Effector memory CD8-positive, alpha-beta T cell (primary cell): ENCODE measurements around the gene SPRR2A.
"Not testable (repeated sequence)": the region's sequence is repeated elsewhere in the genome, so short reads cannot be mapped to it uniquely, and the experiment has no call there.

Experiments used
- ATAC-seq: fragments of 150-1000 bp; cut with Tn5 transposase; replicated peaks from 2 replicates; pipeline ENCODE4 v1.10.0; 2021; ENCODE audit warnings: mild to moderate bottlenecking, moderate library complexity
- DNase-seq, 3 experiments: peaks; one replicate each; pipeline ENCODE4 v3.0.0; 2021
- H3K27ac Mint-ChIP-seq, 2 donors: one replicate each; pipeline ENCODE4 v1.8.0; 2022; ENCODE audit warnings: mild to moderate bottlenecking in 2 of 2, mixed read lengths in 2 of 2, moderate library complexity in 2 of 2
- H3K27me3 Mint-ChIP-seq, 2 donors: one replicate each; pipeline ENCODE4 v1.8.0; 2022; ENCODE audit warnings: mixed read lengths in 2 of 2
- H3K36me3 Mint-ChIP-seq: one replicate; pipeline ENCODE4 v1.8.0; 2022; ENCODE audit warnings: mild to moderate bottlenecking, moderate library complexity, mixed read lengths; ENCODE audit not compliant: insufficient read depth
- H3K4me1 Mint-ChIP-seq, 2 donors: one replicate each; pipeline ENCODE4 v1.8.0; 2022; ENCODE audit warnings: low read depth in 2 of 2, mixed read lengths in 2 of 2
- H3K4me3 Mint-ChIP-seq, 2 donors: one replicate each; pipeline ENCODE4 v1.8.0; 2022; ENCODE audit warnings: mild to moderate bottlenecking in 2 of 2, mixed read lengths in 2 of 2, moderate library complexity in 2 of 2
- H3K9me3 Mint-ChIP-seq, 2 donors: one replicate each; pipeline ENCODE4 v1.8.0; 2022; ENCODE audit warnings: mixed read lengths in 2 of 2
- total RNA-seq, 9 experiments: gene quantifications; one replicate each; lab custom pipeline; 2026; lab: John Stamatoyannopoulos, UW

Gene SPRR2A
- total RNA-seq = 0 reads per million in 9 experiments

DNA sequence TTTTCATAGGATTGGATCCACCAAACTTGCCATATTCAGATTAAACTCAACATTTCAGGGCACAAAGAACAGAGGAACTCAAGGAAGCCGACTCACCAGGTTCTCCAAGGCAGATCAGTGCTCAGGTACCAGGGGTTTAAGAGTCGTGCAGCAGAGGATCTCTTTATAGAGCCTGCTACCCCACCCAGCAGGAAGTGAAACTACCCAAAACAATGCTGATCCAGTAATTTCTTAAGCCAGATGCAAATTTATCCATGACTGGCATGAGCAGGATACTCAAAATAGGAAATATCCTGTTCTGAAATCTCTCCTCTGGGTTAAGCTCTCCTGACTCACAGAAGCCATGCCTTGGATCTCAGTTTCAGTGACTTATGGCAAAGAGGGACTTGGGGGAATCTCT, at the start of gene SPRR2A:
Gene SPRR2A, minus strand, starts transcription at position 138 of the 400 bp plus-strand sequence. CDS start 777 bp downstream, outside the sequence.
- H3K9me3 Mint-ChIP-seq = peaks cover 0 to 4% of the 10 kb centered on the region in 2 donors
- H3K4me3 Mint-ChIP-seq = no peak within 1 kb of the TSS
- ATAC-seq = no peak

DNA sequence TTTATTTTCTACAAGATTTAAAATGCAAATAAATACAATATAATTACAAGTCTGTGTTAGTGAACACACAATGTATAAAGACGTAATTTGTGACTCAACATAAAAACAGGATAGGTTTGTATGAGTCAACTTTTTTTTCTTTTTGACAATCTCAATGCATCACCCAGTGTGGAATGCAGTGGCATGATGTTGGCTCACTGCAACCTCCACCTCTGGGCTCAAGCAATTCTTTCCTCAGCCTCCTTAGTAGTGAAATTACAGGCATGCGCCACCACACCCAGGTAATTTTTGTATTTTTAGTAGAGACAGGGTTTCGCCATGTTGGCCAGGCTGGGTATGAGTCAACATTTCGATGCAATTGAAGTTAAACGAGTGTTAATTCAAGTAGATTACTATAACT, 42.9 kb upstream of the SPRR2A start:
- DNase-seq = no peak
- Mint-ChIP-seq H3K9me3 (no peaks in the 10 kb centered on the region), H3K4me3 (no peak overlapping the region), H3K4me1 (no peaks in the 10 kb centered on the region), H3K27me3 (peaks cover 31 to 57% of the 10 kb centered on the region in 2 donors), H3K36me3 (no peaks in the 10 kb centered on the region), H3K27ac (no peak overlapping the region)
- ATAC-seq = no peak

More for the DNA sequence above, at the start of gene SPRR2A:
- Mint-ChIP-seq H3K4me1 (no peaks in the 10 kb centered on the region), H3K27ac (no peak within 1 kb of the TSS), H3K27me3 (peaks cover 52 to 66% of the 10 kb centered on the region in 2 donors), H3K36me3 (no peaks in the 10 kb centered on the region)
- DNase-seq = no peak

DNA sequence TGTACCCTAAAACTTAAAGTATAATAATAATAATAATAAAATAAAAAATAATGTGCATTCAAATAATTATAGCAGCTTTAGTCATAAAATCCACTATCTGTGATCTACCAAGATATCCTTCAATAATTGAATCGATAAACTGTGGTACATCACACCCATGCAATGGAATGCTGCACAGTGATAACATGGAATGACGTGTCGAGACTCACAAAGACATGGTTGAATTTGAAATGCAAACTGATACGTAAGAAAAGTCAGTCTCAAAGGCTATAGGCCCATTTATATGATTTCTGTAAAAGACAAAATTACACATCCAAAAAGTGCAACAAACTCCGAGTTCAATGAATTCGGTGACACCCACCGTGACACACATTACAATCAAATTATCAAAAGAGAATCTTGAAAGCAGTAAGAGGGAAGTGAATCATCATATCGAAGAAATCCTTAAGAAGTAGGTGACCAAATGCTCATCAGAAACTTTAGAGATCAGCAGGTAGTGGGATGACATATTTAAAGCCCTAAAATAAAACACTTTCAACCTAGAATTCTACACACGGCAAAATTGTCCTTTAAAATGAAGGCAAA, 42.2 kb upstream of the SPRR2A start:
- Mint-ChIP-seq H3K4me3 (no peak overlapping the region), H3K9me3 (no peaks in the 10 kb centered on the region), H3K4me1 (no peaks in the 10 kb centered on the region), H3K36me3 (no peaks in the 10 kb centered on the region), H3K27me3 (peaks cover 31 to 59% of the 10 kb centered on the region in 2 donors), H3K27ac (no peak overlapping the region)
- ATAC-seq (no peak), DNase-seq (no peak)

DNA sequence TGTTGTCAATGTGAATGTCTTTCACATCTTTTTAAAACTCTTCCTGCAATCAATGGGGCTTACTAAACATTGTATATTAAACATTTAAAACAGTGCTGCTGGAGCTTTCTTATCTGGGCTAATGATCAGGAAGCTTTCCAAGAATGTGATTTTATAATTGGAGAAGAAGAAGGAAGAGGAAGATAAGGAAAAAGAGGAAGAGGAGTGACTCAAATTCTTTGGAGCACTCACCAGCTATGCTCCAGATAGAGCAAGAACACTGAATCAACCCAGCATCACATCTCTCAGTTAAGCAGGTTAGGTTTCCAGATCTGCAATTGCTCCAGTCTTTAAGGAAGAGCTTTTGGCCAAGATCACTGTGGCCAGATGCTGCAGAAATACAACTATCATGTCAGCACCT, 38.5 kb upstream of the SPRR2A start:
- peaks cover 36 to 40% of the 10 kb centered on the region in 2 donors for H3K27me3 Mint-ChIP-seq
- no peaks in the 10 kb centered on the region for H3K9me3 Mint-ChIP-seq
- ATAC-seq (no peak), DNase-seq (no peak)
- H3K4me1 Mint-ChIP-seq = no peaks in the 10 kb centered on the region
- no peak overlapping the region for H3K4me3 Mint-ChIP-seq
- no peaks in the 10 kb centered on the region for H3K36me3 Mint-ChIP-seq
- no peak overlapping the region for H3K27ac Mint-ChIP-seq

DNA sequence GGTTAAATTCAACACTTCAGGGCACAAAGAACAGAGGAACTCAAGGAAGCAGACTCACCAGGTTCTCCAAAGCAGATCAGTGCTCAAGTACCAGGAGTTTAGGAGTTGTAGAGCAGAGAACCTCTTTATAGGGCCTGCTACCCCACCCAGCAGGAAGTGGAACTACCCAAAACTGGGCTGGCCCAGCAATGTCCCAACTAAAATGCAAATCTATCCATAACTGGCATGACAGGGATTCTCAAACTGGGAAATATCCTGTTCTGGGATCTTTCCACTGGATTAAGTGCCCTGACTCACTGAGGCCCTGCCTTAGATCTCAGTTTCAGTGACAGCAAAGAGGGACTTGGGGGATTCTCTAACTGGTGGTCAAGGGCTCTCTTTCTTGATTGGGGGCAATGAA, 37.1 kb upstream of the SPRR2A start, which contains the start of gene SPRR2E:
Gene SPRR2E, minus strand, starts transcription at position 101 of the 400 bp plus-strand sequence. CDS start 775 bp downstream, outside the sequence.
- no peak within 1 kb of the TSS for H3K4me3 Mint-ChIP-seq
- DNase-seq (no peak), ATAC-seq (no peak)
- no peaks in the 10 kb centered on the region for H3K9me3 Mint-ChIP-seq
- H3K27me3 Mint-ChIP-seq = peaks cover 38 to 39% of the 10 kb centered on the region in 2 donors
- H3K4me1 Mint-ChIP-seq = no peaks in the 10 kb centered on the region
- no peak within 1 kb of the TSS for H3K27ac Mint-ChIP-seq
- no peaks in the 10 kb centered on the region for H3K36me3 Mint-ChIP-seq

DNA sequence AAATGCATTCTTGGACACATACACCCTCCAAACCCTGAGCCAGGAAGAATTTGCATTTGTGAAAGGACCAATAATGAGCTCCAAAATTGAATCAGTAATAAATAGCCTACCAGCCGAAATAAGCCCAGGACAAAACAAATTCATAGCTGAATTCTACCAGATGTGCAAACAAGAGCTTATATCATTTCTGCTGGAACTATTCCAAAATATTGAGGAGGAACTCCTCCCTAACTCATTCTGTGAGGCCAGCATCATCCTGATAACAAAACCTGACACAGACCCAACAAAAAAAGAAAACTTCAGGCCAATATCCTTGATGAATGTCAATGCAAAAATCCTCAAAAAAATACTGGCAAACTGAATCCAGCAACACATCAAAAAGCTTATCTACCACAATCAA, 30.3 kb upstream of the SPRR2A start:
- ATAC-seq (no peak), DNase-seq (no peak)
- Mint-ChIP-seq H3K4me3 (no peak overlapping the region), H3K4me1 (no peaks in the 10 kb centered on the region), H3K36me3 (no peaks in the 10 kb centered on the region), H3K27ac (no peak overlapping the region), H3K27me3 (peaks cover 47 to 63% of the 10 kb centered on the region in 2 donors), H3K9me3 (peaks cover 0 to 3% of the 10 kb centered on the region in 2 donors)

DNA sequence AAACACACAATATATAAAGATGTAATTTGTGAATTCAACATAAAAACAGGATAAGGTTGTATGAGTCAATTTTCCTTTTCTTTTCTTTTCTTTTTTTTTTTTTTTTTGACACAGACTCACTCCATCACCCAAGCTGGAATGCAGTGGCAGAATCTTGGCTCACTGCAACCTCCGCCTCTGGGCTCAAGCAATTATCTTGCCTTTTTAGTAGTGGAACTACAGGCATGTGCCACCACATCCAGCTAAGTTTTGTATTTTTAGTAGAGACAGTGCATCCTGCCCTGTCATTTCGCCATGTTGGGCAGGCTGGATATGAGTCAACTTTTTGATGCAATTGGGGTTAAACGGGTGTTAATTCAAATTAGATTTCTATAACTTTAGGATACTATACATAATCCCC, 24.4 kb upstream of the SPRR2A start:
- DNase-seq (no peak), ATAC-seq (no peak)
- Mint-ChIP-seq H3K4me1 (no peaks in the 10 kb centered on the region), H3K36me3 (no peaks in the 10 kb centered on the region), H3K4me3 (no peak overlapping the region), H3K27me3 (peaks cover 22 to 56% of the 10 kb centered on the region in 2 donors), H3K27ac (no peak overlapping the region), H3K9me3 (peaks cover 0 to 5% of the 10 kb centered on the region in 2 donors)

DNA sequence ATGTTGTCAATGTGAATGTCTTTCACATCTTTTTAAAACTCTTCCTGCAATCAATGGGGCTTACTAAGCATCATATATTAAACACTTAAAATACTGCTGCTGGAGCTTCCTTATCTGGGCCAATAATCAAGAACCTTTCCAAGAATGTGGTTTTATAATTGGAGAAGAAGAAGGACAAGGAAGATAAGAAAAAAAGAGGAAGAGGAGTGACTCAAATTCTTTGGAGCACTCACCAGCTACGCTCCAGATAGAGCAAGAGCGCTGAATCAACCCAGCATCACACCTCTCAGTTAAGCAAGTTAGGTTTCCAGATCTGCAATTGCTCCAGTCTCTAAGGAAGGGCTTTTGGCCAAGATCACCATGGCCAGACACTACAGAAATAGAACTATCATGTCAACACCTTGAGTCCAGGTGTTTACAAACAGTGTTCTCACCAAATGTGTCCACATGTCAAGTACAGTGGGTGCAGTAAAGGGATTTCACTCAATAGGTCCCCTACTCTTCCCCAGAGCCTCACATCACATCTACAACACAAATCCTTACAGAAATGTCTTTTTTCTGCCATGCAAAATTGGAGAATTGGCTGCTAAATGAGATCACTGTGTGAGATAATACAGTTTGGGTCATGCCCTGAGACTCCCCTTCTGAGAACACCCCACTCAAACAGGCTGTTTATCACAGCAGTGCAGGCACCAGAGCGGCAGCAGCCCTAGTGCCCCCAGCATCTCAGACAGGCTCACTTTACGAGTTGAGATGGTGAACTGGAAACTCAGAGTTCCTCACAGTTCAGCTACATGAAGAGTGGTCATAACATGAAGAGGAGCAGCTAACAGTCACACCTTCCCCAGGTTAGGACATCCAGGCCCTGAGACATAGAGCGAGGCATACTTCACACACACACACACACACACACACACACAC, 15.8 kb upstream of the SPRR2A start:
- DNase-seq = no peak
- H3K27me3 Mint-ChIP-seq = peaks cover 15% of the 10 kb centered on the region in 2 donors
- H3K9me3 Mint-ChIP-seq = no peaks in the 10 kb centered on the region
- ATAC-seq = no peak
- H3K36me3 Mint-ChIP-seq = no peaks in the 10 kb centered on the region
- no peaks in the 10 kb centered on the region for H3K4me1 Mint-ChIP-seq
- H3K4me3 Mint-ChIP-seq = no peak overlapping the region
- H3K27ac Mint-ChIP-seq = no peak overlapping the region

DNA sequence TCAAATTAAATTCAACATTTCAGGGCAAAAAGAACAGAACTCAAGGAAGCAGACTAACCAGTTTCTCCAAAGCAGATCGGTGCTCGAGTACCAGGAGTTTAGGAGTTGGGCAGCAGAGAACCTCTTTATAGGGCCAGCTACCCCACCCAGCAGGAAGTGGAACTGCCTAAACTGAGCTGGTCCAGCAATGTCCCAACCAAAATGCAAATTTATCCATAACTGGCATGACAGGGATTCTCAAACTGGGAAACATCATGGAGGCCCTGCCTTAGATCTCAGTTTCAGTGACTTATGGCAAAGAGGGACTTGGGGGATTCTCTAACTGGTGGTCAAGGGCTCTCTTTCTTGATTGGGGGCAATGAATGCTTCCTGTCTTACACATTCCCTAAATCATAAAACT, 14.2 kb upstream of the SPRR2A start, which contains the start of gene SPRR2B:
Gene SPRR2B, minus strand, starts transcription at position 101 of the 400 bp plus-strand sequence. CDS start 772 bp downstream, outside the sequence.
- no peak for DNase-seq
- no peak for ATAC-seq
- Mint-ChIP-seq H3K9me3 (no peaks in the 10 kb centered on the region), H3K4me3 (no peak within 1 kb of the TSS), H3K27ac (no peak within 1 kb of the TSS), H3K36me3 (no peaks in the 10 kb centered on the region), H3K4me1 (no peaks in the 10 kb centered on the region), H3K27me3 (peaks cover 27 to 31% of the 10 kb centered on the region in 2 donors)

DNA sequence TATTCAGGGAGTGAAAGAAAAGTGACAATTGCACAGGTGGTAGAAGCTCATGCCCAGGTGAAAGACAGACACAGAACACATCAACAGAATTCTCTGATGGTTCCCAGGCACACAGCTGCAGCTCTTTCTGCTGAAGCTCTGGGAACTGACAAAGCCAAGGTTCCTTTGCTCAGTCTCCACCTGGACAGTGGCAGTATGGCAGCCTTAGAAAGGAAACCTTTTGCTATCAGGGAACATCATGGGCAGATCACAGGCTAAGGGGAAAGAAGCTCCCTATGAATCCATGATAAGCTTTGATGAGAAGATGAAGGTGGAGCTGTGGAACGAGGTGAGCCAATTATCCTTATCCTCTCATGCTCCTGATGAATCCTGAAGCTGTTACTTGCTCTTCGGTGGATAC, 12.9 kb upstream of the SPRR2A start:
- ATAC-seq (no peak), DNase-seq (no peak)
- Mint-ChIP-seq H3K27me3 (peaks cover 34 to 43% of the 10 kb centered on the region in 2 donors), H3K9me3 (no peaks in the 10 kb centered on the region), H3K4me3 (no peak overlapping the region), H3K4me1 (no peaks in the 10 kb centered on the region), H3K36me3 (no peaks in the 10 kb centered on the region), H3K27ac (no peak overlapping the region)

DNA sequence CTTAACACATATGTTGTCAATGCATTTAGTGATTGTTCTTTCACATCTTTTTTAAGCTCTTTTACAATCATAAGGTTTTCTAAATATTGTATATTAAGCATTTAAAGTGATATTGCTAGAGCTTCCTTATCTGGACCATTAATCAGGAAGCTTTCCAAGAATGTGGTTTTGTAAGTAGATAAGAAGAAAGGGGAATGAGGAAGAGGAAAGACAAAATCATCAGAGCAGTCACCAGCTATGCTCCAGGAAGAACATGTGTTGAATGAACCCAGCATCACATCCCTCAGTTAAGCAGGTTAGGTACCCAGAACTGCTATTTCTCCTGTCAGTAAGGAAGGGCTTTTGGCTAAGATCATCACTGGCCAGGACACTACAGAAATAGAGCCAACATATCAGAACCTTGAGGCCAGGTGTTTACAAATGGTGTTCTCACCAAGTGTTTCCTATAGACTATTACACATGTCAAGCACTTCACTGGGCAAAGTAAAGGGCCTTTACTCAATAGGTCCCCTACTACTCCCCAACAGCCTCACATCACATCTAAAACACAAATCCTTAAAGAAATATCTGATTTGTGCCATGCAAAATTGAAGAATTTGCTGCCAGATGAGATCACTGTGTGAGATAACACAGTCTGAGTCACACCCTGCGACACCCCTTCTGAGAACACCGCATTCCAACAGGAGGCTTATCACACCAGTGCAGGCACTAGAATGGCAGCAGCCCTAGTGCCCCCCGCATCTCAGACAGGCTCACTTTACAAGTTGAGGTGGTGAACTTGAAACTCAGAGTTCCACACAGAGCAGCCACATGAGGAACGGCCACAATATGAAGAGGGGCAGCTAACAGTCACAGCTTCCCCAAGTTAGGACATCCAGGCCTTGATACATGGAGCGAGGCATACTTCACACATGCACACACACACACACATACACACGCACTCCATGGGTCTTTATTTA, 1.8 kb upstream of the SPRR2A start:
- no peaks in the 10 kb centered on the region for H3K9me3 Mint-ChIP-seq
- no peak overlapping the region for H3K4me3 Mint-ChIP-seq
- no peaks in the 10 kb centered on the region for H3K36me3 Mint-ChIP-seq
- H3K4me1 Mint-ChIP-seq = no peaks in the 10 kb centered on the region
- H3K27me3 Mint-ChIP-seq = peaks cover 43 to 54% of the 10 kb centered on the region in 2 donors
- no peak overlapping the region for H3K27ac Mint-ChIP-seq
- no peak for ATAC-seq
- no peak for DNase-seq

DNA sequence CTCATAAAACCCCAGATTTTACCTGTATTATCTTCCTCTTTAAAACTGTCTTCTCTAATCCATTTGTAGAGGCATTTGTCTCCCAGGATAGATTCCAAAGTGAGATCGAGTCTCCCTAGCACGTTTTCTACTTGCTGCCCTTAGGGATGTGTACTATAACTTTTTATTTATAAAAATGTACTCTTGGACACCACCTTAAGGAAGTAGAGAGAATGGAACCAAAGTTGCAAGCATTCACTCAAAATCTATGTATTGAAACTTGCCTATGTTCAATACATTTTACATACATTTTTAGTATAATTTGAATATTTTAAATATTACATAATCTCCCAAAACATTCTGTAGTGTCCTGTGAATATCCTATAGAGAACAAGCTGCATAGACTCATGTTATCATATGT, 842 bp upstream of the SPRR2A start:
- DNase-seq (no peak), ATAC-seq (no peak)
- no peaks in the 10 kb centered on the region for H3K4me1 Mint-ChIP-seq
- H3K36me3 Mint-ChIP-seq = no peaks in the 10 kb centered on the region
- H3K27ac Mint-ChIP-seq = no peak overlapping the region
- H3K4me3 Mint-ChIP-seq = no peak overlapping the region
- H3K27me3 Mint-ChIP-seq = peaks cover 48 to 64% of the 10 kb centered on the region in 2 donors
- peaks cover 0 to under 1% of the 10 kb centered on the region in 2 donors for H3K9me3 Mint-ChIP-seq

DNA sequence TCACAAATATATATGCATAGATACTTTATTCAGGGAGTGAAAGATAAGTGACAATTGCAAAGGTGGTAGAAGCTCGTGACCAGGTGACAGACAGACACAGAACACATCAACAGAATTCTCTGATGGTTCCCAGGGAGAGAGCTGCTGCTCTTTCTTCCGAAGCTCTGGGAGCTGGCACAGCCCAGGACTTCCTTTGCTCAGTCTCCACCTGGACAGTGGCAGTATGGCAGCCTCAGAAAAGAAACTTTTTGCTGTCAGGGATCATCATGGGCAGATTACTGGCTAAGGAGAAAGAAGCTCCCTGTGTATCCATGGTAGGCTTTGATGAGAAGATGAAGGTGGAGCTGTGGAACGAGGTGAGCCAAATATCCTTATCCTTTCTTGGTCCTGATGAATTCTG, 1.2 kb downstream of the SPRR2A start:
- not testable (repeated sequence) for H3K9me3 Mint-ChIP-seq, ATAC-seq, H3K4me3 Mint-ChIP-seq, H3K36me3 Mint-ChIP-seq, DNase-seq, H3K4me1 Mint-ChIP-seq, H3K27ac Mint-ChIP-seq
- peaks cover 55 to 68% of the 10 kb centered on the region in 2 donors for H3K27me3 Mint-ChIP-seq
